ENCODE data around the gene TRMT10C. TPM values are rescaled to one million over a fixed set of nuclear protein-coding genes. Genes with fewer than 3 reads are reported as not detected.

The TRMT10C gene
- total and polyA plus RNA-seq, 9 of the 15 experiments (the other 6 are each of a cell fraction or from before 2014, with no cell fraction given) = 48.6 to 106 (median 63.9) TPM

DNA sequence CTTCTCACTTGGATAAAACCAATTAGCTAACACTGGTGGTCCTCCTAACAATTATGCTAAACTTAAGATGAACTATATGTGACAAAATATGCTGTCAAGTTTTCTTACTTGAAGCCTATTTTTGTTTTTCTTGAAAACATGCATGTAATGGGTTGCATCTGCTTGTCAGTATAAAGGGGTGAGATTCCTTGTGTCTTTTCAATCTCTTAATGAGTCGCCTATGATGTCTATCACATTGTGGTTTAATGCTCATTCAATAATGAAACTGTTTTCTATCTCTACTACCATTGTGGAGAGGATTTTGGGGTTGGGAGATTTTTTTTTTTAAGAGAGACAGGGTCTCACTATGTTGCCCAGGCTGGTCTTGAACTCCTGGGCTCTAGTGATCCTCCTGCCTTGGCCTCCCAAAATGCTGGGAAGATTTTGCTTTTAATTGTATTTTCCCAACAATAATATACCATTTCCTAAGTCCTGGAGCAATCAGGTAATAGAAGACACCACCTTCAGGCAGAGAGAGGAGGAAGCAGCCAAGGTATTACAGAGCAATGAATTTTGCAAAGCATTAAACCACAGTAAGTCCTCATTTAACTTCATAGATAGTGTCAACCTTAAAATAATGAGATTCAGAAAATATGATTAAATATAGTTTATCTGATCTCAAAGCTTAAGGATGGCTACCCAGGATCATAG, 17.4 kb upstream of the TRMT10C start (continued):
- TF ChIP-seq, protein P1, sequence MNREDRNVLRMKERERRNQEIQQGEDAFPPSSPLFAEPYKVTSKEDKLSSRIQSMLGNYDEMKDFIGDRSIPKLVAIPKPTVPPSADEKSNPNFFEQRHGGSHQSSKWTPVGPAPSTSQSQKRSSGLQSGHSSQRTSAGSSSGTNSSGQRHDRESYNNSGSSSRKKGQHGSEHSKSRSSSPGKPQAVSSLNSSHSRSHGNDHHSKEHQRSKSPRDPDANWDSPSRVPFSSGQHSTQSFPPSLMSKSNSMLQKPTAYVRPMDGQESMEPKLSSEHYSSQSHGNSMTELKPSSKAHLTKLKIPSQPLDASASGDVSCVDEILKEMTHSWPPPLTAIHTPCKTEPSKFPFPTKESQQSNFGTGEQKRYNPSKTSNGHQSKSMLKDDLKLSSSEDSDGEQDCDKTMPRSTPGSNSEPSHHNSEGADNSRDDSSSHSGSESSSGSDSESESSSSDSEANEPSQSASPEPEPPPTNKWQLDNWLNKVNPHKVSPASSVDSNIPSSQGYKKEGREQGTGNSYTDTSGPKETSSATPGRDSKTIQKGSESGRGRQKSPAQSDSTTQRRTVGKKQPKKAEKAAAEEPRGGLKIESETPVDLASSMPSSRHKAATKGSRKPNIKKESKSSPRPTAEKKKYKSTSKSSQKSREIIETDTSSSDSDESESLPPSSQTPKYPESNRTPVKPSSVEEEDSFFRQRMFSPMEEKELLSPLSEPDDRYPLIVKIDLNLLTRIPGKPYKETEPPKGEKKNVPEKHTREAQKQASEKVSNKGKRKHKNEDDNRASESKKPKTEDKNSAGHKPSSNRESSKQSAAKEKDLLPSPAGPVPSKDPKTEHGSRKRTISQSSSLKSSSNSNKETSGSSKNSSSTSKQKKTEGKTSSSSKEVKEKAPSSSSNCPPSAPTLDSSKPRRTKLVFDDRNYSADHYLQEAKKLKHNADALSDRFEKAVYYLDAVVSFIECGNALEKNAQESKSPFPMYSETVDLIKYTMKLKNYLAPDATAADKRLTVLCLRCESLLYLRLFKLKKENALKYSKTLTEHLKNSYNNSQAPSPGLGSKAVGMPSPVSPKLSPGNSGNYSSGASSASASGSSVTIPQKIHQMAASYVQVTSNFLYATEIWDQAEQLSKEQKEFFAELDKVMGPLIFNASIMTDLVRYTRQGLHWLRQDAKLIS (CRISPR knock-in tag; IDR thresholded peaks at IDR 0.05) = no peak
- TF ChIP-seq, protein P2, sequence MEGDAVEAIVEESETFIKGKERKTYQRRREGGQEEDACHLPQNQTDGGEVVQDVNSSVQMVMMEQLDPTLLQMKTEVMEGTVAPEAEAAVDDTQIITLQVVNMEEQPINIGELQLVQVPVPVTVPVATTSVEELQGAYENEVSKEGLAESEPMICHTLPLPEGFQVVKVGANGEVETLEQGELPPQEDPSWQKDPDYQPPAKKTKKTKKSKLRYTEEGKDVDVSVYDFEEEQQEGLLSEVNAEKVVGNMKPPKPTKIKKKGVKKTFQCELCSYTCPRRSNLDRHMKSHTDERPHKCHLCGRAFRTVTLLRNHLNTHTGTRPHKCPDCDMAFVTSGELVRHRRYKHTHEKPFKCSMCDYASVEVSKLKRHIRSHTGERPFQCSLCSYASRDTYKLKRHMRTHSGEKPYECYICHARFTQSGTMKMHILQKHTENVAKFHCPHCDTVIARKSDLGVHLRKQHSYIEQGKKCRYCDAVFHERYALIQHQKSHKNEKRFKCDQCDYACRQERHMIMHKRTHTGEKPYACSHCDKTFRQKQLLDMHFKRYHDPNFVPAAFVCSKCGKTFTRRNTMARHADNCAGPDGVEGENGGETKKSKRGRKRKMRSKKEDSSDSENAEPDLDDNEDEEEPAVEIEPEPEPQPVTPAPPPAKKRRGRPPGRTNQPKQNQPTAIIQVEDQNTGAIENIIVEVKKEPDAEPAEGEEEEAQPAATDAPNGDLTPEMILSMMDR (IDR thresholded peaks at IDR 0.05 in 2 of 3, conservative IDR thresholded peaks at IDR 0.05 in 1 of 3; ENCODE audit: insufficient read depth in 2 of 3, low read depth in 1 of 3, low read length in 3 of 3) = peak in 1 of 3 experiments; percentile 41; a peak in 2 of 6 replicates
